Activated CD4-positive, alpha-beta T cell treated with anti-CD3 and anti-CD28 coated beads for 36 hours (primary cell): ENCODE measurements around the gene ADAMTSL5. TPM values are rescaled to one million over a fixed set of nuclear protein-coding genes. Genes with fewer than 3 reads are reported as not detected.
A peak's percentile ranks its signal among the peaks of the same experiment; 100 is the strongest.
"Not testable (repeated sequence)": the region's sequence is repeated elsewhere in the genome, so short reads cannot be mapped to it uniquely, and the experiment has no call there.

ENCODE experiments used
- ATAC-seq: fragments of 200-7000 bp; cut with Tn5 transposase; one replicate; pipeline ENCODE4 v1.10.0; 2021; ENCODE audit warnings: mild to moderate bottlenecking, moderate library complexity
- CTCF ChIA-PET: fragments of 350-600 bp; sonication (Branson Sonifier 250); formaldehyde crosslinking; loops from one replicate; lab custom pipeline; 2021; ENCODE audit warnings: antibody characterized with exemption; lab: Charles Lee
- POLR2A ChIA-PET: fragments of 350-600 bp; sonication (Branson Sonifier 250); formaldehyde crosslinking; loops from one replicate; lab custom pipeline; 2021; ENCODE audit warnings: antibody characterized with exemption, inconsistent platforms; lab: Charles Lee
- DNase-seq: peaks from one replicate; pipeline ENCODE4 v3.0.0-alpha.2; 2020
- H3K27ac Mint-ChIP-seq: one replicate; pipeline ENCODE4 v1.8.0; 2021; ENCODE audit warnings: mixed read lengths
- H3K27me3 Mint-ChIP-seq: one replicate; pipeline ENCODE4 v1.8.0; 2021; ENCODE audit warnings: mixed read lengths
- H3K36me3 Mint-ChIP-seq: one replicate; pipeline ENCODE4 v1.8.0; 2021; ENCODE audit warnings: low read depth, mixed read lengths
- H3K4me1 Mint-ChIP-seq: one replicate; pipeline ENCODE4 v1.8.0; 2021; ENCODE audit warnings: mixed read lengths
- H3K4me3 Mint-ChIP-seq: one replicate; pipeline ENCODE4 v1.8.0; 2021; ENCODE audit warnings: mild to moderate bottlenecking, moderate library complexity, mixed read lengths
- H3K9me3 Mint-ChIP-seq: one replicate; pipeline ENCODE4 v1.8.0; 2021; ENCODE audit warnings: low read depth, mixed read lengths
- intact Hi-C, 2 experiments: fragments of 100-400 bp; cut with DNase I in 1 of 2; cut with micrococcal nuclease in 1 of 2; formaldehyde crosslinking; loops; one replicate each; pipeline versions ENCODE4 v1.14.2 to v1.15.1; 2022 to 2024; cut with DNase I, micrococcal nuclease
- total RNA-seq, 2 experiments: library from RNA; stranded (reverse); gene quantifications; one replicate each; pipeline ENCODE4 v1.2.3, GENCODE V29; 2021

Gene ADAMTSL5
- total RNA-seq, 2 experiments from 2014 or later, result 2.5 to 3.8 TPM

GRCh38 chr19:1501200-1501595 lies 11.6 kb downstream of the ADAMTSL5 start:
- DNase-seq (no peak), ATAC-seq (no peak)
- CTCF ChIA-PET, result no interaction called here
- Mint-ChIP-seq H3K9me3 (no peaks in the 10 kb centered on the region), H3K4me1 (peaks cover 4% of the 10 kb centered on the region), H3K27me3 (peaks cover 3% of the 10 kb centered on the region), H3K27ac (no peak overlapping the region), H3K4me3 (no peak overlapping the region), H3K36me3 (no peaks in the 10 kb centered on the region)
- intact Hi-C loops, result no loop called here
- POLR2A ChIA-PET, result no interaction called here

DNA sequence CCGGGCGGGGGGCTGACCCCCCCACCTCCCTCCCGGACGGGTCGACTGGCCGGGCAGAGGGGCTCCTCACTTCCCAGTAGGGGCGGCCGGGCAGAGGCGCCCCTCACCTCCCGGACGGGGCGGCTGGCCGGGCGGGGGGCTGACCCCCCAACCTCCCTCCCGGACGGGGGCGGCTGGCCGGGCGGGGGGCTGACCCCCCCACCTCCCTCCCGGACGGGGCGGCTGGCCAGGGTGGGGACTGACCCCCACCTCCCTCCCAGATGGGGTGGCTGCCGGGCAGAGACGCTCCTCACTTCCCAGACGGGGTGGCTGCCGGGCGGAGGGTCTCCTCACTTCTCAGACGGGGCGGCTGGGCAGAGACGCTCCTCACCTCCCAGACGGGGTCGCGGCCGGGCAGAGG lies 13.6 kb downstream of the ADAMTSL5 start:
- H3K27ac Mint-ChIP-seq, result not testable (repeated sequence)

GRCh38 chr19:1497578-1498235 lies 15.1 kb downstream of the ADAMTSL5 start:
- DNase-seq, result no peak
- Mint-ChIP-seq H3K36me3 (no peaks in the 10 kb centered on the region), H3K27me3 (peaks cover 2% of the 10 kb centered on the region), H3K4me3 (no peak overlapping the region), H3K27ac (no peak overlapping the region), H3K4me1 (no peaks in the 10 kb centered on the region), H3K9me3 (no peaks in the 10 kb centered on the region)
- ATAC-seq, result no peak
- CTCF ChIA-PET, result no interaction called here
- intact Hi-C loops, result no loop called here
- POLR2A ChIA-PET, result no interaction called here

More for the DNA sequence above, 13.6 kb downstream of the ADAMTSL5 start:
- intact Hi-C loops, H3K27me3 Mint-ChIP-seq, CTCF ChIA-PET, H3K9me3 Mint-ChIP-seq, DNase-seq, POLR2A ChIA-PET, ATAC-seq, H3K36me3 Mint-ChIP-seq, H3K4me1 Mint-ChIP-seq, H3K4me3 Mint-ChIP-seq: not testable (repeated sequence)

DNA sequence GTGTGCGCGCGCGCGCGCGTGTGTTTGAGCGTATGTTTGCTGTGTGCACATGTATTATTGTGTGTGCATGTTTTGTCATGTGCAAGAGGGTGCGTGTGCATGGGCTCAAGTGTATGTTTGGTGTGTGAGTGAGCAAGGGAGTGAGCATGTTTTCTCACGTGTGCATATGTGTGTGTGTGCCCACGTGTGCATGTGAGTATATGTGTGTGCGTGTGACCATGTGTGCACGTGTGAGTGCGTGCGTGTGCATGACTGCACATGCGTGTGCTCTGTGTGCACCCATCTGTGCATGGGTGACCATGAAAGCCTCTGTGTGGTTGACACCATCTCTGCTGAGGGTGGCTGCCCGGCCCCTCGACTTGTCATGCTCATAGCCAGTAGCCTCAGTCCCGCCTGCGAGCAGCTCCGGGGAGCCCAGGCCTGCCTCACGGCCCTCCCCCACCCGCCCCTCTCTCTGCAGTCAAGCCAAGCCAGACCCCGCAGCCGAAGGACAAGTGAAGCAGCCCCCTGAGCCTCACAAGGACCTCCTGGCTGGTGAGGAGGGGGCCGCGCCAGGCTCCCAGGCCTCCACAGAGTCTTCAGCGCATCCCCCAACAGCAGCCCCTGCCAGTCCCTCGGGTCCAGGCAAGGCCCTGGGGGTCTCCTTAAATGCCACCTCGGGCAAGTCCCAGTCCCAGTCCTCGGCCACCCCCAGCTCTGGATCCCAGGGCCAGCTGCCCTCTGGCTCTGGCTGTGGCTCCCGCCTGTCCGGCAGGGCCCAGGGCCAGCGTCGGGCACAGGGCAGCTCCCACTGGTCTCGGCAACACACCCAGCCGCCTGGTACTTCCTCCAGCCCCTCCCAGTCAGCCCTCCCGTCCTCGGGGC lies 15.9 kb downstream of the ADAMTSL5 start:
- no peak overlapping the region for H3K4me3 Mint-ChIP-seq
- ChIA-PET CTCF (no interaction called here), POLR2A (no interaction called here)
- H3K4me1 Mint-ChIP-seq, result peaks cover under 1% of the 10 kb centered on the region
- H3K27ac Mint-ChIP-seq, result no peak overlapping the region
- no peaks in the 10 kb centered on the region for H3K36me3 Mint-ChIP-seq
- ATAC-seq, result no peak
- H3K9me3 Mint-ChIP-seq, result no peaks in the 10 kb centered on the region
- intact Hi-C loops, result no loop called here
- H3K27me3 Mint-ChIP-seq, result peaks cover under 1% of the 10 kb centered on the region
- DNase-seq, result no peak

DNA sequence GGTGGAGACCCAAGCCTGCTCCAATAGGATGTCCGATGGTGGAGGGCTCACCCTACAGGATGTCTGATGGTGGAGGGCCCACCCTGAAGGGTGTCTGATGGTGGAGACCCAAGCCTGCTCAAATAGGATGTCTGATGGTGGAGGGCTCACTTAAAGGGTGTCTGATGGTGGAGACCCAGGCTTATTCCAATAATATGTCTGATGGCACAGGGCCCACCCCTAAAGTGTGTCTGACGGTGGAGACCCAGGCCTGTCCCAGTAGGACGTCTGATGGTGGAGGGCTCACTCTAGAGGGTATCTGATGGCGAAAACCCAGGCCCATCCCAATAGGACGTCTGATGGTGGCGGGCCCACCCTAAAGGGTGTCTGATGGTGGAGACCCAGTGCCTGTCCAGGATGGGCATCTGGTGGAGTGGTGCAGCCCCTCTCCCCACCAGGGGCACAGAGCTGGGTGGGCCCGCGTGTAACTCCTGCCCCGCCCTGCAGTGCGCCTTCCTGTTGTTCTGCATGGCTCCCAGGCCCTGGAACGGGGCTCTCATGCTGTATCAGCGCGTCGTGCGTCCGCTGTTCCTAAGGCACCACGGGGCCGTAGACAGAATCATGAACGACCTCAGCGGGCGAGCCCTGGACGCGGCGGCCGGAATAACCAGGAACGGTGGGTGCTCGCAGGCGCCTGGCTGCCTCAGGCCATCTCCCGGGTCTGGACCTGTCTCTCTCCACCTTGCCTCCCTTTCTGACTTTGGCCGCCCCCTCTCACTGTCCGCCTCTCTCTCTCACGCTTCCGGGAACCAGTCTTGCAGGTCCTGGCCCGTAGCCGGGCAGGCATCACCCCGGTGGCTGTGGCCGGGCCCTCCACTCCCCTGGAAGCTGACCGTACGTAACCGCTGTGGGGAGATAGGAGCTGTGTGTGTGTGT lies 16.8 kb downstream of the ADAMTSL5 start:
- no peak overlapping the region for H3K4me3 Mint-ChIP-seq
- intact Hi-C loops, result no loop called here
- POLR2A ChIA-PET, result no interaction called here
- H3K36me3 Mint-ChIP-seq, result no peaks in the 10 kb centered on the region
- peaks cover 3% of the 10 kb centered on the region for H3K27me3 Mint-ChIP-seq
- CTCF ChIA-PET, result no interaction called here
- no peaks in the 10 kb centered on the region for H3K9me3 Mint-ChIP-seq
- no peak overlapping the region for H3K27ac Mint-ChIP-seq
- DNase-seq, result no peak
- H3K4me1 Mint-ChIP-seq, result peaks cover 4% of the 10 kb centered on the region
- no peak for ATAC-seq

- DNase-seq (no peak), ATAC-seq (no peak)
- Mint-ChIP-seq H3K4me1 (peaks cover 6% of the 10 kb centered on the region), H3K27me3 (peaks cover 3% of the 10 kb centered on the region), H3K36me3 (no peaks in the 10 kb centered on the region), H3K9me3 (no peaks in the 10 kb centered on the region), H3K4me3 (no peak overlapping the region), H3K27ac (no peak overlapping the region)
- intact Hi-C loops, result no loop called here
- ChIA-PET CTCF (no interaction called here), POLR2A (no interaction called here)
Measured at GRCh38 chr19:1495051-1495798, 17.6 kb downstream of the ADAMTSL5 start.

DNA sequence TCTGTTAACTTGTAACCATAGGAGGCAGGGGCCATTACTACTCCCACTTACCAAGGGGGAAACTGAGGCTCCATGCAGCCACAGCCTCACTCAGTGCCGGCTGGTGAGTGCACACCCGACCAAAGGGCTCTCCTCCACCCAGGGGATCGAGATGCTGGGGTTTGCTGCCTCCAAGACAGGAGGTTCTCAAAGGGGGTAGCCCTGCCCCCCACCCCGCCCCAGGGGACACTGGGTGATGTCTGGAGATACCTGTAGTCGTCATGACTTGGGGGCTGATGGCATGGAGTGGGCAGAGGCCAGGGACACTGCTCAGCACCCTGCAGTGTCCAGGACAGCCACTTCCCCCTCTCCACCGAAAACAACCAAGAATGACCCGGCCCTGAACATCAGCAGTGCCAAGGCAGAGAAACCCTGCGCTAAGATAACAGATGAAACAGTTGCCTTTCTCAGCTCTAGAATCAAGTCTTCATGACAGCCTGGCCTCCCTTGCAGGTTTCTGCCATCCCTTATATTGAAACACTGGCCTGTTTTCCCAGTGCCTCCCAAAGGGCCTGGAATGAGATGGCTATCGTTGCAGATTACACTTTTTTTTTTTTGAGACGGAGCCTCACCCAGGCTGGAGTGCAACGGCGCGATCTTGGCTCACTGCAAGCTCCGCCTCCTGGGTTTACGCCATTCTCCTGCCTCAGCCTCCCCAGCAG lies 18.6 kb downstream of the ADAMTSL5 start:
- intact Hi-C loops, result no loop called here
- peaks cover 9% of the 10 kb centered on the region for H3K4me1 Mint-ChIP-seq

GRCh38 chr19:1492474-1493006 lies 20.3 kb downstream of the ADAMTSL5 start:
- Mint-ChIP-seq H3K36me3 (no peaks in the 10 kb centered on the region), H3K4me3 (no peak overlapping the region), H3K9me3 (no peaks in the 10 kb centered on the region), H3K4me1 (peaks cover 9% of the 10 kb centered on the region), H3K27me3 (peaks cover 3% of the 10 kb centered on the region), H3K27ac (no peak overlapping the region)
- ATAC-seq (no peak), DNase-seq (no peak)
- ChIA-PET POLR2A (no interaction called here), CTCF (interaction anchor here (0.6 kb wide), 1 partner anchor 13 kb away, joined by 4 read pairs; no protein-coding TSS in a partner anchor)
- intact Hi-C loops, result no loop called here

More for the DNA sequence above, 18.6 kb downstream of the ADAMTSL5 start:
- H3K27me3 Mint-ChIP-seq, result peaks cover 3% of the 10 kb centered on the region
- H3K4me3 Mint-ChIP-seq, result no peak overlapping the region
- no peaks in the 10 kb centered on the region for H3K36me3 Mint-ChIP-seq
- DNase-seq (no peak), ATAC-seq (no peak)
- no peak overlapping the region for H3K27ac Mint-ChIP-seq
- CTCF ChIA-PET, result no interaction called here
- H3K9me3 Mint-ChIP-seq, result no peaks in the 10 kb centered on the region
- POLR2A ChIA-PET, result no interaction called here

DNA sequence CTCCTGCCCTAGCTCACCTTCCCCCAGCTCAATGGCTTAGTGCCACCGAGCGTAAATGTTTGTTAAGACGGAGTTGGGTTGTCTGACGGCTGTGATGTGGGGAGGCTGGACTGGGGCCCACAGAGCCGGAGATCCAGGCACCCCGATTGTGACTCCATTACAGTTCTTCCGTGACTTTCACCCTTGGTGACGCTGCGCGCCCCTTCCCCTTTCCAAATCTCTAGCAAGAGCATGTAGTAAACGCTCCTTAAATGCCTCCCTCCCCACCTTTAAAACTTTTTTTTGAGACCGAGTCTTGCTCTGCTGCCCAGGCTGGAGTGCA lies 21.0 kb downstream of the ADAMTSL5 start:
- H3K4me1 Mint-ChIP-seq, result peaks cover 9% of the 10 kb centered on the region

More for the DNA sequence above, 21.0 kb downstream of the ADAMTSL5 start:
- peak overlapping the region; percentile 63 for H3K4me3 Mint-ChIP-seq
- H3K27ac Mint-ChIP-seq, result no peak overlapping the region
- POLR2A ChIA-PET, result interaction anchor here (0.6 kb wide), 1 partner anchor 112 kb away, joined by 8 read pairs; no protein-coding TSS in a partner anchor
- no peaks in the 10 kb centered on the region for H3K36me3 Mint-ChIP-seq
- peaks cover 3% of the 10 kb centered on the region for H3K27me3 Mint-ChIP-seq
- DNase-seq, result no peak
- no peaks in the 10 kb centered on the region for H3K9me3 Mint-ChIP-seq
- intact Hi-C loops, result loop anchor here in 1 of 2 experiments (1.0 to 2.0 kb wide), 4 partner anchors 113 to 695 kb away; partner anchors contain the start of genes PTBP1, RNU6-2, TMEM259 and UQCR11
- ATAC-seq, result no peak
- CTCF ChIA-PET, result interaction anchor here (0.6 to 1.4 kb wide), 3 partner anchors 10 to 14 kb away, joined by 3 to 4 read pairs (median 3); no protein-coding TSS in a partner anchor
